PFSK-1 (cell line): ENCODE measurements around the gene STPG2.

Experiments used
- POLR2AphosphoS5 ChIP-seq: IDR thresholded peaks from 2 replicates; pipeline ENCODE4 v1.6.1; 2012; ENCODE audit warnings: low read depth, mild to moderate bottlenecking, control low read depth, low read length, moderate library complexity
- SIN3A ChIP-seq: IDR thresholded peaks from 2 replicates; pipeline ENCODE4 v1.6.1; 2012; ENCODE audit warnings: mild to moderate bottlenecking, low read length, moderate library complexity, borderline replicate concordance; ENCODE audit not compliant: insufficient read depth
- TAF1 ChIP-seq: IDR thresholded peaks from 2 replicates; pipeline ENCODE4 v1.6.1; 2012; ENCODE audit warnings: low read length, control low read depth, borderline replicate concordance; ENCODE audit not compliant: insufficient read depth
- TF ChIP-seq, protein P1 (sequence below), 2 experiments: IDR thresholded peaks; 2 replicates each; pipeline versions ENCODE4 v1.6.1 to v1.8.0; 2011 to 2012; ENCODE audit warnings: low read depth in 2 of 2, low read length in 2 of 2, control low read depth in 1 of 2, inconsistent platforms in 1 of 2, mild to moderate bottlenecking in 1 of 2, moderate library complexity in 1 of 2; ENCODE audit not compliant: insufficient read depth in 1 of 2

DNA sequence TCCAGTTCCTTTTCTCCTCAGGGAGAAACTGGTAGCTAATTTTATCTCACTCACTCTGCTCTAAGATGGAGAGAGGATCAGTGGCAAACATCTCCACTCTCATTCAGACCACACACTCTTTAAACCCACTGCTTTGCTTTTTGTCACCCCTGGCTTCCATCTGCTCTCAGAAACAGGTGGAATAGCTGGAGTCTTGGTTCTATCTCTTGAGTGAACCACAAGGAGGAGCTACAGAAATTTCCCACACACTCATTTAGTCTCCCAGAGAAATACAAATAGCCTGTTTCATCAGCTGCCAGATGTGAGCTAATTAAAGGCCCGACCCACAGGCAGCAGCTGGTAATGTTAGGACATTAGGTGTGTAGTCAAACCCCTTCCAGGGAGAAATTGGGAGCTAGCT, 96.6 kb downstream of the STPG2 start:
- TF ChIP-seq, protein P1, sequence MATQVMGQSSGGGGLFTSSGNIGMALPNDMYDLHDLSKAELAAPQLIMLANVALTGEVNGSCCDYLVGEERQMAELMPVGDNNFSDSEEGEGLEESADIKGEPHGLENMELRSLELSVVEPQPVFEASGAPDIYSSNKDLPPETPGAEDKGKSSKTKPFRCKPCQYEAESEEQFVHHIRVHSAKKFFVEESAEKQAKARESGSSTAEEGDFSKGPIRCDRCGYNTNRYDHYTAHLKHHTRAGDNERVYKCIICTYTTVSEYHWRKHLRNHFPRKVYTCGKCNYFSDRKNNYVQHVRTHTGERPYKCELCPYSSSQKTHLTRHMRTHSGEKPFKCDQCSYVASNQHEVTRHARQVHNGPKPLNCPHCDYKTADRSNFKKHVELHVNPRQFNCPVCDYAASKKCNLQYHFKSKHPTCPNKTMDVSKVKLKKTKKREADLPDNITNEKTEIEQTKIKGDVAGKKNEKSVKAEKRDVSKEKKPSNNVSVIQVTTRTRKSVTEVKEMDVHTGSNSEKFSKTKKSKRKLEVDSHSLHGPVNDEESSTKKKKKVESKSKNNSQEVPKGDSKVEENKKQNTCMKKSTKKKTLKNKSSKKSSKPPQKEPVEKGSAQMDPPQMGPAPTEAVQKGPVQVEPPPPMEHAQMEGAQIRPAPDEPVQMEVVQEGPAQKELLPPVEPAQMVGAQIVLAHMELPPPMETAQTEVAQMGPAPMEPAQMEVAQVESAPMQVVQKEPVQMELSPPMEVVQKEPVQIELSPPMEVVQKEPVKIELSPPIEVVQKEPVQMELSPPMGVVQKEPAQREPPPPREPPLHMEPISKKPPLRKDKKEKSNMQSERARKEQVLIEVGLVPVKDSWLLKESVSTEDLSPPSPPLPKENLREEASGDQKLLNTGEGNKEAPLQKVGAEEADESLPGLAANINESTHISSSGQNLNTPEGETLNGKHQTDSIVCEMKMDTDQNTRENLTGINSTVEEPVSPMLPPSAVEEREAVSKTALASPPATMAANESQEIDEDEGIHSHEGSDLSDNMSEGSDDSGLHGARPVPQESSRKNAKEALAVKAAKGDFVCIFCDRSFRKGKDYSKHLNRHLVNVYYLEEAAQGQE (IDR thresholded peaks at IDR 0.05; ENCODE audit: insufficient read depth in 1 of 2, low read depth in 2 of 2, low read length in 2 of 2): no peak
- TF ChIP-seq SIN3A (no peak), POLR2AphosphoS5 (no peak), TAF1 (no peak)
